GM21619 (cell line): Measurements from ENCODE around the gene PI4KA.
"Not testable (repeated sequence)": the region's sequence is repeated elsewhere in the genome, so short reads cannot be mapped to it uniquely, and the experiment has no call there.

ENCODE experiments used
- ATAC-seq: cut with Tn5 transposase; IDR thresholded peaks from one replicate; pipeline ENCODE4 v1.9.1; 2021; ENCODE audit not compliant: unreplicated experiment

Gene PI4KA

DNA sequence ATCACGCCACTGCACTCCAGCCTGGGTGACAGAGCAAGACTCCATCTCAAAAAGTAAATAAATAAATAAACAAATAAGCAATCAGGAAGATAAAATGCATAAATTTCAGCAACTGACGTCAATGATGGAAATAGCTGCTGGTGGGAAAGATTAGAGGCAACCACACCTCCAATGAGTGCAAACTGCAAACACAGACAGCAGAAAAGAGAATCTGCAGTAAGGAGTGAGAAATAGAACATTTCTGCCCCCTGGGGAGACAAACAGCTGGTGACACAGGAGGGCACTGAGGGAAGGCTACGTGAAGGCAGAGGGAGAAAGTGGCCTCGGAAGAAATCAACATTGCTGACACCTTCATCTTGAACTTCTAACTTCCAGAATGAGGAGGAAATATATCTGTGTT, 6.5 kb downstream of the PI4KA start:
- no peak for ATAC-seq

DNA sequence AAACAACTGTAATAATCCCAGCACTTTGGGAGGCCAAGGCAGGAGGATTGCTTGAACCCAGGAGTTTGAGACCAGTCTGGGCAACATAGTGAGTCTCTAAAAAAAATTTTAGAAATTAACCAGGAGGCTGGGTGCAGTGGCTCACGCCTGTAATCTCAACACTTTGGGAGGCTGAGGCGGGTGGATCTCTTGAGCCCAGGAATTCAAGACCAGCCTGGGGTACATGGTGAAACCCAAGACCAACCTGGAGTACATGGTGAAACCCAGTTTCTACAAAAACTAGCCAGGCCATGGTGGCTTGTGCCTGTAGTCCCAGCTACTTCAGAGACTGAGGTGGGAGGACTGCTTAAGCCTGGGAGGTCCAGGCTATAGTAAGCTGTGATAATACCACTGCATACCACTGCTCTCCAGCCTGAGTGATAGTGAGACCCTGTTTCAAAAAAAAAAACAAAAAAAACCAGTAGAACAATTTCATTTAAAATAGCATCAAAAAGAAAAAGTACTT, 11.2 kb downstream of the PI4KA start:
- ATAC-seq: no peak

DNA sequence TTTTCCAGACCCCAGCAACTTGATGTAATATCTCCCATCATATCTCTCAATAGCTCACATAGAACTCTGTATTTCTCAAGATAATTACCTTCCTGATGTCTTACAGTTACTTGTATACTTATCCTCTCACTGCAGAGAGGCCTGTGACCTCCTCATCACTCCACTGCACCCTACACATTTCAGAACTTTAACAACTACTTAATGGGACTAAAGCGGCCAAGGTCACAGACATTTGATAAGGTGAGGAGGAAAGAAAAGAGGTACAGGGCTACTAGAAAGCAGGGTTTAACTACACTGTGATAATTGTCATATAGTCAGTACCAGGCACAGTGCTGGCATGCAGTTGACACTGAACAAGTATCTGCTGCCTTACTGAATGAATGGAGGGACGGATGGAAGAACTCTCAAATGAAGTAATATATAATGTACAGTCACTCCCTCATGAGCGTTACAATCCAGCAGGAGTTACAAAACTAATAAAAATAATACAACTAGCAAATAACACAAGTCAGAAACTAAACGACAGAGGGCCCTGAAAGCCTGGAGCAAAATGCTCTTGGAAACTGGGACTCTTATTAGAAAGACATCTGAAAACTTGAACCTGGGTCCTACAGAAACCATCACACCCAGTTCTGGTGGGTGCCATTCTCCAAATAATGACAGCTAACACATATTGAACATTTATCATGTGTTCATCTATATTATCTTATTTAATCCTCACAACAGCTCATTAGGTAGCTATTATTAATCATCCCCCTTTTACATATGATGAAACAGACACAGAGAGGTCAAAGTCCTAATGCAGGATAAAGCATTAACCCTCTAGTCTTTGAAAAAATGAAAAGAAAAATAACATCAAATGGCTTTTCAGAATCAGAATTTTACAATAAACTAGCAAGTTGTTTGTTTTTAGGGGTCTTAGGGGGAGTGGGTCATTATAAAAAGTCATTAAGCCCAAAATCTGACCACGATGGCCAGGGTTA, 14.3 kb downstream of the PI4KA start:
- ATAC-seq: no peak

DNA sequence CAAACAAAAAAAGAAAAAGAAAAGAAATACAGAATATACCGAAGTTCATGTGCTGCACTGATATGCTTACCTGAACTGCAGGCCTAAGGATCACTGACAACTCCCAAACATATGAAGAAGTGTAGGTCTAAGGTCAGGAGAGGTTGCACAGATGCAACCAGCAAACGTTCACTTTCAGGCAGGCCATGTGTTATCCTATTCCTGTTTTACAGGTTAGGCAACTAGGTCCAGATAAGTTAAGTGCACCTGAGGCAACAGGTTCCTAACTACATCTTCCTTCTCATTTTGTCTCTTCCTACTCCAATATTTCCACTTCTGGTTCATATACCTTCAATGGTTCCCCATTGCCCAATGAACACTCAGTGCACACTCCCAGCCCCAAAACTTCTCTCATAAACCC, 15.1 kb downstream of the PI4KA start:
- no peak for ATAC-seq

DNA sequence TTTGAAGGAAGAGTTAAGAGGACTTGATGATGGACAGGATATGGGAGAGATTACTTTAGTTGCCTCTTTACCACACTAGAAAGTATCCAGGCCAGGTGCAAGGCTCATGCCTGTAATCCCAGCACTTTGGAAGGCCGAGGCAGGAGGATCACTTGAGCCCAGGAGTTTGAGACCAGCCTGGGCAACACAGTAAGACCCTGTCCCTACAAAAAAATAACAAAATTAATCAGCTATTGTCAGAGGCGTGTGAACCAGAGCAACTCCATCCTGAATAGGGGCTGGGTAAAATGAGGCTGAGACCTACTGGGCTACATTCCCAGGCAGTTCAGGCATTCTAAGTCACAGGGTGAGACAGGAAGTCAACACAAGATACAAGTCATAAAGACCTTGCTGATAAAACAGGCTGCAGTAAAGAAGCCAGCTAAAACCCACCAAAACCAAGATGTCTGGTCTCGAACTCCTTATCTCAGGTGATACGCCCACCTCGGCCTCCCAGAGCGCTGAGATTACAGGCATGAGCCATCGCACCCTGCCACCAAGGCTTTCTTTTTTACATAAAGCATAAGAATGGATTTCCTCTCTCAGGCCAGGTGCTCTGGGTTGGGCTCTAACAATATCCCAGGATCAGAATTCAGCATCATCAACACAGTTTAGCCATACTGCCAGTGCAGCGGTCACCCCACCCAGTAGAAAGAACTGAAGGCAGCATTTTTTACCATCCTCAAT, 17.8 kb downstream of the PI4KA start:
- ATAC-seq: no peak

DNA sequence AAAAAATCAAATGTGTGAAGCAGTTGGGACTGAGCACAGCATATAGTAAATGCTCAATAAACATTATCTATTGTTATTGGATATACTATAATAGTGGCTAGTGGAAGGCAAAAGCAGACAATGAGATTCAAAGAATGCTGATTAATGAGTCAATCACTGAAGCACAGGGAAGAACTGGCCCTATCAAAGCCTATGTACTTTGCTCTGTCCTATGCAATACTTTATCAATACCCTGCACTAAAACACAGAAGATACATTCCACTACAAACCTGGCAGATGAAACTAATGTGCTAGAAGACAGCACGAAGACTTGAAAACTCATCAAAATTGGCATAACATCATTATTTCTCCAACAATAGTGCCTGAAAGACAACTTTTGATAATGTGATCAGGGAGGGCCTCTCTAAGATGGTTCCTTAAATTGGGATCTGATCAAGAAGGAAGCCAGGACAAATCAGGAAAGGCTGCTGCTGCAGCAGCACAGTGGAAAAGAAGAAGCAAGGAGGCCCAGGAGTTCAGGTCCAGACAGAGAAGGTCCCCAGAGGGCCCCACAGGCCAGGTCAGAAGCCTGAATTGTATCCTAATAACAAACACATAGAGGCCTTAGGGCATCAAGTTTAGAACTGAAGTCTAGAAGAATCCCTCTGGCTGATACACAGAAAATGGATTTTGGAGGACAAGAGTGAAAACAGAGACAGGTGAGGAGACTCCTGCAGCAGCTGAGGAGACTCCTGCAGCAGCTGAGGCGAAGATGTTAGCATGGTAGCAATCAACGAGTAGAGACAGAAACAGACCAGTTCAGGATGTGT, 18.6 kb downstream of the PI4KA start:
- no peak for ATAC-seq

DNA sequence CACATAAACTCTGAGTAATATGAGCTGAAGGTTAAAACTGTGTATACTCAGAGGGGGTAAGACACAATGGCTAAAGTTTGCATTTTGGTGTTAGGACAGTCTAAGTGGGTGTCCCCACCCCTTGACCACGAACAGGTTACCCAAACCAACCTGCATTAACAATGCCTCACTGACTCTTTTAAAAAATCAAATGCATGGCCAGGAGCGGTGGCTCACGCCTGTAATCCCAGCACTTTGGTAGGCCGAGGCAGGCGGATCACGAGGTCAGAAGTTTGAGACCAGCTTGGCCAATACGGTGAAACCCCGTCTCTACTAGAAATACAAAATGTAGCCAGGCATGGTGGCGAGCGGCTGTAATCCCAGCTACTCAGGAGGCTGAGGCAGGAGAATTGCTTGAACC, 19.3 kb downstream of the PI4KA start:
- not testable (repeated sequence) for ATAC-seq

DNA sequence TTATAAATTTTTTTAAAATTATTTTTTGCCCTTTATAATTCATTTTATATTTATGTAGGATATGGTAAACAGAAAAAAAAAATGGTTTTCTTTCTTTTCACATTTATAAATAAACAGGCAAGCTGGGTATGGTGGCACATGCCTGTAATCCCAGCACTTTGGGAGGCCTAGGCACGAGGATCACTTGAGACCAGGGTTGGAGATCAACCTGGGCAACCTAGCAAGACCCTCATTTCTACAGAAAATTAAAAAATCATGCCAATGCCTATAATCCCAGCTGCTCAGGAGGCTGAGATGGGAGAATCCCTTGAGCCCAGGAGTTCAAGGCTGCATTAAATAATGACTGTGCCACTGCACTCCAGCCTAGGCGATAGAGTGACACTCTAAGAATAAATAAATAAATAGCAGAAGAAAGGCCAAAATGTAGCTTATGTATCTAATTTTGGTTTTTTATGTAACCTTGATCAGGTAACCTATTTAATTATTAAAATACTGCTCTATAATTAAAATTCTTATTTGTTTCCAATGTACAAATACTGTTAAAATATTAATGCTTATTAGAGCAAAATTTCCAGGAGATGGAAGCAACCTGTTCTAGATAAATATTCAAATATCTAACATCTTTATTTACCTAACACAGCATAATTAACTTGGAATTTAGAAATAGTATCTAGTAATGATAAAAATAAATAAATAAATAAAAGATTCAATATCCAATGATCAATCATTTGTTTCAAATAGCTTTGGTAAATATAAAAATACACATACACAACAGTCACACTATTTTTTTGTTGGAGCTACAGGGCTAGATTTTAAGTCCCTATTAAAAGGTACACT, 21.4 kb downstream of the PI4KA start:
- ATAC-seq: no peak

DNA sequence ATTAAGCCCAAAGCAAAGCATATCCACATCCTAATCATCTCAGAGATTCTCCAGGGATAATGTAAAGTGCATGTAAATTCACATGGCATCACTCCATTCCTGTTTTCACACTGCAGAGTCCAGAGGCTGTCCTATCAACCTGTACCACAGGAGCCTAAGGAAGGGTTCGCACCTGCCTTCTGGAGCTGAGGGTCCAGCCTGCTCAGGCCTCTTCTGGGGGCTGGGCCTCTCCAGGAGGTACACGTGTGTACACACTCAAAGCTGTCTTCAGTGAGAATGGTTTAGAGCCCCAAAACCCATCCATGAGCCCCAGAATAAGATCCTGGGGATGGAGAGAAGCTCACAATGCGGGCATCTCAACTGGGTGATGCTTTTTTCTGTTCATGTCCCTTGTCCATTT, 23.9 kb downstream of the PI4KA start:
- ATAC-seq: no peak

DNA sequence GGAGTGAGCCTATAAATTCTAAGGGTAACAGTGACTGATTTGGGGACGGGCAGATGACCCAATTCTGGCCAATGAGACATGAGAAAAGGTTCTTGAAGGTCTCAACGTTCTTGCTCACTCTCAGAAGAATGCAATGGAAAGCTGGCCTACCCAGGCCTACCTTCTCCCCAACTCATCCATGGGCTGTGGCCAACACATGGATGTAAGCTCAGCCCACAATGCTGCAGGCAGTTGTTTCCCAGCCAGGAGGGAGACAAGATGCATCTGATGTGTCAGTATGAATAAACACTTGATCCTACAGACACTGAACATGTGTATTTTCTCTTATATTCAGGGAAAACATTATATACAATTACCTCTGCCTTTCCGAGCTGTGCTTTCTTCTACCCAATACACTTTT, 24.4 kb downstream of the PI4KA start:
- no peak for ATAC-seq

DNA sequence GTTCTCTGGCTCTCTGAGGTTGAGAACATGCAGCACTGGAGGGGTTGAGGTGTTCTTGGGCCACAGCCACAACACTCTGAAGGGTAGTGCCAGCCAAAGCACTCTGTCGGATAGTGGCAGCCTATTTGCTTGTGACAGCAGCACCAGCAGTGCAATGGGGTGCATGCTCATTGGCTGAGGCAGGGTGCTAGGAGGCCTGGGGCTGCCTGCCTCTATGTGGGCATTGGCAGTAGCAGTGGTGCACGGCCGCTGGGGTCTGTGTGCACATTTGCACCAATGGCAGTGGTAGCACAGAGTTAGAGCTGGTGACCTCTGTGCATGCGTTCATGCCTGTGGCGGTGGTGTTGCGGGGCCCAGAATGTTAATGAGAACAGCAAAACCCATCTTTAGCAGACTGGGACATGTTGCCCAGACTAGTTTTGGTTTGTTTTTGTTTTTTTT, 25.4 kb downstream of the PI4KA start:
- ATAC-seq: no peak

DNA sequence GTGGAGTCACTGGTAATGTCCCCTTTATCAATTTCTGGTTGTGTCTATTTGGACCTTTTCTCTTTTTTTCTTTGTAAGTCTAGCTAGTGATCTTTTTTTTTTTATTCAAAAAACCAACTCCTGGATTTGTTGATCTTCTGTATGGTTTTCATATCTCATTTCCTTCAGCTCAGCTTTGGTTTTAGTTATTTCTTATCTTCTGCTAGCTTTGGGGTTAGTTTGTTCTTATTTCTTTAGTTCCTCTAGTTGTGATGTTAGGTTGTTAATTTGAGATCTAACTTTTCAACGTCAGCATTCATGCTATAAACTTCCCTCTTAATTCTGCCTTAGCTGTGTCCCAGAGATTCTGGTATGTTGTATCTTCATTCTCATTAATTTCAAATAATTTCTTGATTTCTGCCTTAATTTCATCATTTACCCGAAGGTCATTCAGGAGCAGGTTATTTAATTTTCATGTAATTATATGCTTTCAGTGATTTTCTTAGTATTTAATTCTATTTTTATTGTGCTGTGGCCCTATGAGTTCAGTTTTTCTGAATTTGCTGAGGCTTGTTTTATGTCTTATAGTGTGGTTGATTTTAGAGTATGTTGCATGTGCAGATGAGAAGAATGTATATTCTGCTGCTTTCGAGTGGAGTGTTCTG, 29.0 kb downstream of the PI4KA start:
- ATAC-seq: no peak

DNA sequence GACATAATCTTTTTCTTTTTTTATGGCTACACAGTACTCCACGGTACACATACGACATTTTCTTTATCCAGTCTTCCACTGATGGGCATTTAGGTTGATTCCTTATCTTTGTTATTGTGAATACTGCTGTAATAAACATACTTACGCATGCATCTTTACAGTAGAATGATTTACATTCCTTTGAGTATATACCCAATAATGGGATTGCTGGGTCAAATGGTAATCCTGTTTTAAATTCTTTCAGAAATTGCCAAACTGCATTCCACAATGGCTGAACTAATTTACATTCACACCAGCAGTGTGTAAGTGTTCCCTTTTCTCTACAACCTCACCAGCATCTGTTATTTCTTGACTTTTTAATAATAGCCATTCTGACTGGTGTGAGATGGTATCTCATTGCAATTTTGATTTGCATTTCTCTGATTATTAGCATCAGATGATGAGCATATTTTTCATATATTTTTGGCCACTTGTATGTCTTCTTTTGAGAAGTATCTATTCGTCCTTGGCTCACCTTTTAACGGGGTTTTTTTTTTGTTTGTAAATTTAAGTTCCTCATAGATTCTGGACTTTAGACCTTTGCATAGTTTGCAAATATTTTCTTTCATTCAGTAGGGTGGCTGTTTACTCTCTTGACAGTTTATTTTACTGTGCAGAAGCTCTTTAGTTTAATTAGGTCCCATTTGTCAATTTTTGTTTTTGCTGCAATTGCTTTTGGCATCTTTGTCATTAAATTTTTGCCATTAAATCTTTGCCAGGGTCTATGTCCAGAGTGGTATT, 32.0 kb downstream of the PI4KA start:
- not testable (repeated sequence) for ATAC-seq

DNA sequence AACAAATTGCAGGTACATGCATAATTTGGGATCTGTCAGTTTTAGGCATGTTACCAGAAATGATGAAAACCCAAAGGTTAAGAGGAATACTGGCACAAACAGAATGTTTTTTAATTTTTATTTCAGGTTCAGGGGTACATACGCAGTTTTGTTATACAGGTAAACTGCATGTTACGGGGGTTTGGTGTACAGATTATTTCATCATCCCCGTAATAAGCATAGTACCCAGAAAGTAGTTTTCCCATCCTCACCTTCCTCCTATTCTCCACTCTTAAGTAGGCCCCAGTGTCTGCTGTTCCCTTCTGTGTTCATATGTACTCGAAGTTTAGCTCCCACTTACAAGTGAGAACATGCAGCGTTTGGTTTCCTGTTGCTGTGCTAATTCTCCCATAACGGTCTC, 33.0 kb downstream of the PI4KA start:
- no peak for ATAC-seq

DNA sequence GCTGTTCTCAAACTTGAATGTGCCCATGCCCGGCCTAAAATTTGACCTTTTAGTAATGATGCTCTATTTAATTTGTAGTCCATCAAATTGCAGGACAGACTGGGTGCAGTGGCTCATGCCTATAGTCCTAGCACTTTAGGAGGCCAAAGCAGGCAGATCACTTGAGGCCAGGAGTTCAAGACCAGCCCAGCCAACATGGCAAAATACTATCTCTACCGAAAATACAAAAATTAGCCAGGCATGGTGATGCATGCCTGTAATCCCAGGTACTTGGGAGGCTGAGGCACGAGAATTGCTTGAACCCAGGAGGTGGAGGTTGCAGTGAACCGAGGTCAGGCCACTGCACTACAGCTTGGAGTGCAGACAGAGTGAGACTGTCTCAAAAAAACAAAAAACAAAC, 33.4 kb downstream of the PI4KA start:
- ATAC-seq: not testable (repeated sequence)

DNA sequence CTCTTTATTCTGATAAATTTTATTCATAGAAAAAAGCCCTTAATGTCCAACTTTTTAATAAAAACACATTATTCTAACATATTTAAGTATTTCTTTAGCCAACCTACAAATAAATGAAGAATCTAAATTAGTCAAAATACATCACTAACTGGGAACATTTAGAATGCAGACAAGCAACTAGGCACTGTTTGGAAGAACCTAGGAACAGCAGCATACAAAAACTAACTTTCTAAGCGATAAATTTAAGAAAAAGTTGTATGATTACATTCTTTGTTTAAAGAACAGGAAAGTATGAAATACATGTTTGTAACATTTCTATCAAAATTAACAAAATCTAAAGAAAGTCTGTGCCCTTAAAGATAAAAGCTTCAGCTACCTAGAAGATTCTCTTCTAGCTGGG, 35.3 kb downstream of the PI4KA start:
- no peak for ATAC-seq

DNA sequence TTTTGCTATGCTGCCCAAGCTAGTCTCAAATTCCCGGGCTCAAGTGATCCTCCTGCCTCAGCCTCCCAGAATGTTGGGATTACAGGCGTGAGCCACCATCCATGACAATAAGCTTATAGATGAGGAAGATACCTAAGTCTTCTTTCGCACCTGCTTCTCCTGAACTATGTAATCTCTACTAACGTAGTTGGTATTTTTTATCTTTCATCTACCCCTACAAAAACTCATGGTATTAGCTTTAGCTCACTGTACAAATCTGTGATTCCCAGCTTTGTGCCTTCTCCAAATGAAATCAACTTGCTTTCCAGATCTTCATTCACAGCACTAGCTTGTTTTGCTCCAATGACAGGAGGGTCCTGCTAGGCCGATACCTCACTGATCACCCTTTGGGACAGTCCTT, 36.4 kb downstream of the PI4KA start:
- no peak for ATAC-seq

DNA sequence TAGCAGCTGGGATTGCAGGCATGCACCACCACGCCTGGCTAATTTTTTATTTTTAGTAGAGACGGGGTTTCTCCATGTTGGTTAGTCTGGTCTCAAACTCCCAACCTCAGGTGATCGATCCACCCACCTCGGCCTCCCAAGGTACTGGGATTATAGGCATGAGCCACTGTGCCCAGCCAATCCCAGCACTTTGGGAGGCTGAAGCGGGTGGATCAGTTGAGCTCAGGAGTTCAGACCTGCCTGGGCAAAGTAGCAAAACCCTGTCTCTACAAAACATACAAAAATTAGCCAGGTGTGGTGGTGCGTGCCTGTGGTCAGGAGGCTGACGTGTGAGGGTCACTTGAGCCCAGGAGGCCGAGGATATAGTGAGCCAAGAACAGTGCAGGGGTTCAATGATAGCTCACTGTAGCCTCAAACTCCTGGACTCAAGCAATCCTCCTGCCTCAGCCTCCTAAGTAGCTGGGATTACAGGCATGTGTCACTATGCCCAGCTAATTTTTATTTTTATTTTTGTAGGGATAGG, 36.8 kb downstream of the PI4KA start:
- not testable (repeated sequence) for ATAC-seq

DNA sequence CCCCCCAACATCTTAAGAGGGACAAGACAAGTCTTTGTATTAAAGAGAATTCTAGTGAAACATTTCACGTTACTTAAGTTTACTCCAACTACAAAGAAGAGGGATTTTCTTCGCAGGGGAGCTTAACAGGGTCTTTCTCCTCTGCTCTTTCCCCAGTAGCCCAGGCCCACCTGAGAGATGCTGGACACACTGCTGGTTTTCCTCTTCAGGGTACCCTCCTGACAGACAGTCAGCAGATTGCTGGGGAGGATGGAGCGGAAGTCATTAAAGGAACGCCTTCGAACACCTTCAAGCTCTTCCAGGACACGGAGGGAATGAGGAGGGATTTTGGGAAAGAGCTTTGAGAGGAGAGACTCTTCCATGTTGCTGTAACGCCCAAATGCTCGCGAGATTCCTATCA, 39.1 kb downstream of the PI4KA start:
- no peak for ATAC-seq
